C4-2B (cell line): ENCODE data around the gene KRABD2.

Experiments used
- ZFX ChIP-seq: fragments of 450-650 bp; IDR thresholded peaks from 2 replicates; pipeline ENCODE4 v1.6.1; 2017
- TF ChIP-seq, protein P1 (sequence below): fragments of 450-650 bp; conservative IDR thresholded peaks from 2 replicates; pipeline ENCODE4 v1.5.1; 2017; ENCODE audit warnings: mild to moderate bottlenecking

- TF ChIP-seq, protein P1, sequence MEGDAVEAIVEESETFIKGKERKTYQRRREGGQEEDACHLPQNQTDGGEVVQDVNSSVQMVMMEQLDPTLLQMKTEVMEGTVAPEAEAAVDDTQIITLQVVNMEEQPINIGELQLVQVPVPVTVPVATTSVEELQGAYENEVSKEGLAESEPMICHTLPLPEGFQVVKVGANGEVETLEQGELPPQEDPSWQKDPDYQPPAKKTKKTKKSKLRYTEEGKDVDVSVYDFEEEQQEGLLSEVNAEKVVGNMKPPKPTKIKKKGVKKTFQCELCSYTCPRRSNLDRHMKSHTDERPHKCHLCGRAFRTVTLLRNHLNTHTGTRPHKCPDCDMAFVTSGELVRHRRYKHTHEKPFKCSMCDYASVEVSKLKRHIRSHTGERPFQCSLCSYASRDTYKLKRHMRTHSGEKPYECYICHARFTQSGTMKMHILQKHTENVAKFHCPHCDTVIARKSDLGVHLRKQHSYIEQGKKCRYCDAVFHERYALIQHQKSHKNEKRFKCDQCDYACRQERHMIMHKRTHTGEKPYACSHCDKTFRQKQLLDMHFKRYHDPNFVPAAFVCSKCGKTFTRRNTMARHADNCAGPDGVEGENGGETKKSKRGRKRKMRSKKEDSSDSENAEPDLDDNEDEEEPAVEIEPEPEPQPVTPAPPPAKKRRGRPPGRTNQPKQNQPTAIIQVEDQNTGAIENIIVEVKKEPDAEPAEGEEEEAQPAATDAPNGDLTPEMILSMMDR, result peak; percentile 90
- TF ChIP-seq ZFX, result no peak
Measured at GRCh38 chr17:8409966-8410882, 33.7 kb upstream of the KRABD2 start.
